OCI-LY7 (cell line): ENCODE results near the gene SGPL1. TPM values are rescaled to one million over a fixed set of nuclear protein-coding genes. Genes with fewer than 3 reads are reported as not detected.

Experiments used
- small RNA-seq: library from RNA; depleted of rRNA; stranded (forward); fragments of <200 nt; gene quantifications from one replicate; pipeline ENCODE3, GENCODE V24; 2014
- total RNA-seq, 2 experiments: library from RNA; depleted of rRNA in 1 of 2; stranded (reverse); fragments of >200 nt in 1 of 2; shearing (Covaris generic) in 1 of 2; gene quantifications; 2 replicates each; pipeline ENCODE4 v1.2.3, GENCODE V29; 2014 to 2022

Gene SGPL1
- total RNA-seq, 2 experiments from 2014 or later = 11.7 to 25.1 TPM

Small RNAs within 50 kb of the gene (small RNA-seq; reads per million reads assigned to genes)
- gene RPS26P40 = not detected

Other genes starting within 250 kb of the SGPL1 start
- 4.6 and 7.0 TPM in 2 replicates for gene PRF1, start 213.2 kb upstream of the SGPL1 start, total RNA-seq (2014; rRNA removed; shearing (Covaris generic))
- gene PRF1, start 213.2 kb upstream of the SGPL1 start, total RNA-seq (2022) = 5.8 and 6.3 TPM in 2 replicates
- gene ADAMTS14, start 143.4 kb upstream of the SGPL1 start, total RNA-seq (2014; rRNA removed; shearing (Covaris generic)) = 0.03 and 0.10 TPM in 2 replicates
- gene ADAMTS14, start 143.4 kb upstream of the SGPL1 start, total RNA-seq (2022) = 0.11 TPM in 1 of 2 replicates, not detected in the other
- not detected in 2 replicates for gene TBATA, start 30.6 kb upstream of the SGPL1 start, total RNA-seq (2014; rRNA removed; shearing (Covaris generic))
- not detected in 2 replicates for gene TBATA, start 30.6 kb upstream of the SGPL1 start, total RNA-seq (2022)
- 4.9 and 7.9 TPM in 2 replicates for gene PCBD1, start 72.6 kb downstream of the SGPL1 start, total RNA-seq (2014; rRNA removed; shearing (Covaris generic))
- 20.7 and 25.4 TPM in 2 replicates for gene PCBD1, start 72.6 kb downstream of the SGPL1 start, total RNA-seq (2022)